Stomach (tissue), 4 donors: ENCODE measurements around the gene NTNG1.

Experiments
- EP300 ChIP-seq: sonication (generic); formaldehyde crosslinking; IDR thresholded peaks from one replicate; pipeline ENCODE4 v1.6.1; 2017; ENCODE audit warnings: antibody characterized with exemption
- POLR2A ChIP-seq, 4 donors: fragments of 450-650 bp; IDR thresholded peaks; one replicate each; pipeline ENCODE4 v1.6.1; 2016; ENCODE audit warnings: antibody characterized with exemption in 4 of 4, control low read depth in 2 of 4, mild to moderate bottlenecking in 1 of 4, moderate library complexity in 1 of 4
- POLR2AphosphoS5 ChIP-seq, 3 donors: sonication (generic); formaldehyde crosslinking; IDR thresholded peaks; one replicate each; pipeline ENCODE4 v1.6.1; 2016; ENCODE audit warnings: antibody characterized with exemption in 3 of 3
- TF ChIP-seq, protein P1 (sequence below), 7 experiments: fragments of 450-650 bp in 4 of 7; fragments of 200-600 bp in 3 of 7; sonication (generic) in 3 of 7; IDR thresholded peaks; one replicate each; pipeline ENCODE4 v1.5.1; 2016 to 2019; ENCODE audit warnings: antibody characterized with exemption in 7 of 7, control low read depth in 2 of 7, mild to moderate bottlenecking in 1 of 7

DNA sequence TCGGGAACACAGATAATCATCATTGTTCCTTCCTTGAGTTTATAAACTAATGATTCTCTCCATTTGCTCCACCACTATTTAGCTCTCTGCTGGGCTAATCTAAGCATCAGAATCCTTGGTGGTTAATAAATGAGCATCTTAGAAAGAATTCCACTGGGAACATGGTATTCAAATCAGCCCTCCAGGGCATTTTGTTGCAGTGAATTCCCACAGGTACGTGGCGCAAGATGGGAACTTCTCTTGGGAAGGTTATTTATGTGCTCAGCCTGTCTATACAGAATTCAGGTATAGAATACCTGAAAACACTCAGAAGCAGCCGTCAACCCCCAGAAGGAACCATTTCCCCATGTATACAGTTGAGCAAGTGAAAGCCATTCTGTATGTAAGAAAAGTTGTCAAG, 131.5 kb downstream of the NTNG1 start:
- TF ChIP-seq, protein P1, sequence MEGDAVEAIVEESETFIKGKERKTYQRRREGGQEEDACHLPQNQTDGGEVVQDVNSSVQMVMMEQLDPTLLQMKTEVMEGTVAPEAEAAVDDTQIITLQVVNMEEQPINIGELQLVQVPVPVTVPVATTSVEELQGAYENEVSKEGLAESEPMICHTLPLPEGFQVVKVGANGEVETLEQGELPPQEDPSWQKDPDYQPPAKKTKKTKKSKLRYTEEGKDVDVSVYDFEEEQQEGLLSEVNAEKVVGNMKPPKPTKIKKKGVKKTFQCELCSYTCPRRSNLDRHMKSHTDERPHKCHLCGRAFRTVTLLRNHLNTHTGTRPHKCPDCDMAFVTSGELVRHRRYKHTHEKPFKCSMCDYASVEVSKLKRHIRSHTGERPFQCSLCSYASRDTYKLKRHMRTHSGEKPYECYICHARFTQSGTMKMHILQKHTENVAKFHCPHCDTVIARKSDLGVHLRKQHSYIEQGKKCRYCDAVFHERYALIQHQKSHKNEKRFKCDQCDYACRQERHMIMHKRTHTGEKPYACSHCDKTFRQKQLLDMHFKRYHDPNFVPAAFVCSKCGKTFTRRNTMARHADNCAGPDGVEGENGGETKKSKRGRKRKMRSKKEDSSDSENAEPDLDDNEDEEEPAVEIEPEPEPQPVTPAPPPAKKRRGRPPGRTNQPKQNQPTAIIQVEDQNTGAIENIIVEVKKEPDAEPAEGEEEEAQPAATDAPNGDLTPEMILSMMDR (IDR thresholded peaks at IDR 0.05), result no peak
- no peak for TF ChIP-seq EP300
- TF ChIP-seq POLR2AphosphoS5 (IDR thresholded peaks at IDR 0.05), result no peak
- TF ChIP-seq POLR2A (IDR thresholded peaks at IDR 0.05), result no peak
